Panc1 (cell line): ENCODE results near the gene VPS18. TPM values are rescaled to one million over a fixed set of nuclear protein-coding genes. Genes with fewer than 3 reads are reported as not detected.

ENCODE experiments used
- ATAC-seq: fragments of 200-7000 bp; cut with Tn5 transposase; 2 replicates; pipeline ENCODE4 v1.9.1; 2020; ENCODE audit warnings: mild to moderate bottlenecking, moderate library complexity
- BruUV-seq: library from RNA; stranded (reverse); fragments of 400-500 nt; replicated peaks from 2 replicates; lab custom pipeline; 2021; lab: Mats Ljungman, UMichigan
- CTCF ChIA-PET: fragments of 300-600 bp; sonication (Branson Sonifier 250); formaldehyde crosslinking; loops from one replicate; lab custom pipeline; 2022; ENCODE audit warnings: antibody characterized with exemption; lab: Charles Lee
- POLR2A ChIA-PET: fragments of 300-600 bp; sonication (Branson Sonifier 250); formaldehyde crosslinking; loops from one replicate; lab custom pipeline; 2022; ENCODE audit warnings: antibody characterized with exemption; lab: Charles Lee
- DNase-seq: peaks from one replicate; pipeline ENCODE4 v3.0.0-alpha.2; 2010; ENCODE audit warnings: low read depth, low spot score
- H3K27ac ChIP-seq: 2 replicates; pipeline ENCODE4 v1.5.1; 2011; ENCODE audit warnings: mild to moderate bottlenecking, low read length, inconsistent platforms
- H3K27me3 ChIP-seq: fragments of 200-500 bp; sonication (Bioruptor generic); 2 replicates; pipeline ENCODE4 v1.6.0; 2014; ENCODE audit warnings: low read length, inconsistent platforms; ENCODE audit not compliant: control insufficient read depth, insufficient read depth
- H3K36me3 ChIP-seq: fragments of 200-500 bp; sonication (Bioruptor generic); 2 replicates; pipeline ENCODE4 v1.5.1; 2014; ENCODE audit warnings: inconsistent platforms, mild to moderate bottlenecking, low read length, moderate library complexity; ENCODE audit not compliant: control insufficient read depth, insufficient read depth
- H3K4me1 ChIP-seq: 2 replicates; pipeline ENCODE4 v1.5.1; 2011; ENCODE audit warnings: inconsistent platforms, mild to moderate bottlenecking, low read length, moderate library complexity; ENCODE audit not compliant: control insufficient read depth, insufficient read depth
- H3K4me3 ChIP-seq, 2 experiments: 2 replicates each; pipeline ENCODE4 v1.5.1; 2011 to 2012; ENCODE audit warnings: low read depth in 2 of 2, low read length in 2 of 2, mild to moderate bottlenecking in 2 of 2, inconsistent platforms in 1 of 2, moderate library complexity in 1 of 2
- H3K9me3 ChIP-seq: fragments of 200-500 bp; sonication (Bioruptor generic); 2 replicates; pipeline ENCODE4 v1.5.1; 2014; ENCODE audit warnings: low read depth, mild to moderate bottlenecking, inconsistent platforms, low read length, moderate library complexity; ENCODE audit not compliant: control insufficient read depth, insufficient read depth
- CTCF ChIP-seq: fragments of 450-650 bp; IDR thresholded peaks from 2 replicates; pipeline ENCODE4 v1.5.1; 2017; ENCODE audit warnings: mild to moderate bottlenecking
- POLR2AphosphoS5 ChIP-seq: IDR thresholded peaks from 2 replicates; pipeline ENCODE4 v1.6.1; 2012; ENCODE audit warnings: mild to moderate bottlenecking, low read depth, low read length, moderate library complexity
- REST ChIP-seq, 2 experiments: IDR thresholded peaks; 2 replicates each; pipeline ENCODE4 v1.6.1; 2011 to 2012; ENCODE audit warnings: low read depth in 2 of 2, control low read depth in 1 of 2, low read length in 1 of 2, mild to moderate bottlenecking in 1 of 2, moderate library complexity in 1 of 2; ENCODE audit not compliant: insufficient read depth in 1 of 2
- SIN3A ChIP-seq: IDR thresholded peaks from 2 replicates; pipeline ENCODE4 v1.6.1; 2012; ENCODE audit warnings: low read depth, mild to moderate bottlenecking, low read length, moderate library complexity, borderline replicate concordance; ENCODE audit not compliant: insufficient read depth
- TCF7L2 ChIP-seq: IDR thresholded peaks from 2 replicates; pipeline ENCODE4 v1.6.1; 2011; ENCODE audit warnings: mild to moderate bottlenecking, low read depth, low read length, inconsistent platforms
- in situ Hi-C: cut with HindIII; loops from 2 replicates; pipeline ENCODE4 v1.10.0; 2016; ENCODE audit warnings: low sequenced_read_pairs, low pct_unique_long_range_greater_than_20kb
- intact Hi-C: fragments of 100-400 bp; cut with micrococcal nuclease; formaldehyde crosslinking; loops from one replicate; pipeline ENCODE4 v1.10.0; 2022; ENCODE audit not compliant: unreplicated experiment
- total RNA-seq: library from RNA; stranded (reverse); gene quantifications from one replicate; pipeline ENCODE4 v1.2.1, GENCODE V29; 2021; ENCODE audit not compliant: unreplicated experiment

Gene VPS18
- total RNA-seq, 1 experiment from 2014 or later, result 46.7 TPM

- Histone ChIP-seq H3K27me3 (no peaks in the 10 kb centered on the region), H3K36me3 (no peaks in the 10 kb centered on the region), H3K4me3 (no peak overlapping the region), H3K27ac (no peak overlapping the region), H3K4me1 (peaks cover 4% of the 10 kb centered on the region; the same call in 1 of the 2 replicates), H3K9me3 (no peaks in the 10 kb centered on the region)
- DNase-seq (no peak), ATAC-seq (no peak)
- BruUV-seq, result no TSS peak
- in situ Hi-C loops (no loop called here), intact Hi-C loops (no loop called here)
- no peak for TF ChIP-seq POLR2AphosphoS5
- no peak for TF ChIP-seq TCF7L2
- no peak for TF ChIP-seq CTCF
- no peak for TF ChIP-seq REST (IDR thresholded peaks at IDR 0.05; ENCODE audit: insufficient read depth in 1 of 2, low read depth in 2 of 2, low read length in 1 of 2)
- TF ChIP-seq SIN3A, result no peak
- ChIA-PET POLR2A (no interaction called here), CTCF (interaction anchor here (0.7 to 4.2 kb wide), 3 partner anchors 16 to 381 kb away, joined by 3 to 13 read pairs (median 3); no protein-coding TSS in a partner anchor)
These were observed 18.1 kb upstream of the VPS18 start for GRCh38 chr15:40875991-40876730.

GRCh38 chr15:40877694-40878093, 16.6 kb upstream of the VPS18 start:
- intact Hi-C loops, result no loop called here
- in situ Hi-C loops, result no loop called here

More at GRCh38 chr15:40877694-40878093, 16.6 kb upstream of the VPS18 start:
- ChIA-PET CTCF (interaction anchor here (0.6 to 4.2 kb wide), 3 partner anchors 19 to 87 kb away, joined by 4 to 13 read pairs (median 5); no protein-coding TSS in a partner anchor), POLR2A (no interaction called here)
- ATAC-seq (no peak), DNase-seq (no peak)
- no peak overlapping the region for H3K4me3 ChIP-seq
- TF ChIP-seq CTCF (no peak), SIN3A (no peak), POLR2AphosphoS5 (no peak), REST (IDR thresholded peaks at IDR 0.05; ENCODE audit: insufficient read depth in 1 of 2, low read depth in 2 of 2, low read length in 1 of 2) (no peak), TCF7L2 (no peak)
- no peaks in the 10 kb centered on the region for H3K36me3 ChIP-seq
- BruUV-seq, result no TSS peak
- no peaks in the 10 kb centered on the region for H3K27me3 ChIP-seq
- H3K4me1 ChIP-seq, result peaks cover 4% of the 10 kb centered on the region; the same call in 1 of the 2 replicates
- H3K27ac ChIP-seq, result no peak overlapping the region
- H3K9me3 ChIP-seq, result no peaks in the 10 kb centered on the region
